HG02571 (cell line): ENCODE measurements around the gene HMGCS2.
"Not testable (repeated sequence)": the region's sequence is repeated elsewhere in the genome, so short reads cannot be mapped to it uniquely, and the experiment has no call there.

Experiments used
- ATAC-seq: cut with Tn5 transposase; IDR thresholded peaks from one replicate; pipeline ENCODE4 v1.9.1; 2021; ENCODE audit warnings: mild to moderate bottlenecking, moderate library complexity; ENCODE audit not compliant: unreplicated experiment

The HMGCS2 gene

GRCh38 chr1:119732465-119733168 is 36.1 kb downstream of the HMGCS2 start:
- no peak for ATAC-seq

GRCh38 chr1:119731741-119732430 is 36.8 kb downstream of the HMGCS2 start:
- ATAC-seq, result no peak

- ATAC-seq, result no peak
Measured at GRCh38 chr1:119731060-119731459, 37.6 kb downstream of the HMGCS2 start.

- no peak for ATAC-seq
Measured at GRCh38 chr1:119729044-119729443, 39.7 kb downstream of the HMGCS2 start.

- no peak for ATAC-seq
Measured at GRCh38 chr1:119727991-119728390, 40.7 kb downstream of the HMGCS2 start.

- no peak for ATAC-seq
Measured at GRCh38 chr1:119725626-119726025, 43.1 kb downstream of the HMGCS2 start.

GRCh38 chr1:119724611-119725218 is 44.0 kb downstream of the HMGCS2 start:
- no peak for ATAC-seq

- ATAC-seq, result no peak
Measured at GRCh38 chr1:119721896-119722295, 46.8 kb downstream of the HMGCS2 start.

GRCh38 chr1:119720866-119721440 is 47.8 kb downstream of the HMGCS2 start:
- ATAC-seq, result no peak

GRCh38 chr1:119718972-119719371 is 49.7 kb downstream of the HMGCS2 start:
- no peak for ATAC-seq

GRCh38 chr1:119718409-119718808 is 50.3 kb downstream of the HMGCS2 start:
- ATAC-seq, result no peak

GRCh38 chr1:119715542-119715941 is 53.2 kb downstream of the HMGCS2 start:
- no peak for ATAC-seq

- no peak for ATAC-seq
Measured at GRCh38 chr1:119714583-119714982, 54.1 kb downstream of the HMGCS2 start.

- no peak for ATAC-seq
Measured at GRCh38 chr1:119713749-119714456, 54.8 kb downstream of the HMGCS2 start.

GRCh38 chr1:119713039-119713748 is 55.5 kb downstream of the HMGCS2 start:
- ATAC-seq, result no peak

- no peak for ATAC-seq
Measured at GRCh38 chr1:119712342-119713038, 56.2 kb downstream of the HMGCS2 start.

- peak; percentile 73 for ATAC-seq
Measured at GRCh38 chr1:119711804-119712341, 56.8 kb downstream of the HMGCS2 start, which contains the start of gene PHGDH. TSS of gene PHGDH (plus strand) at chr1:119711934. CDS start at chr1:119712023, 89 bp downstream.

GRCh38 chr1:119711356-119711803 is 57.3 kb downstream of the HMGCS2 start:
- not testable (repeated sequence) for ATAC-seq

GRCh38 chr1:119706599-119706998 is 62.1 kb downstream of the HMGCS2 start:
- not testable (repeated sequence) for ATAC-seq
